Calu3 (cell line): ENCODE data around the gene PEX5. TPM values are rescaled to one million over a fixed set of nuclear protein-coding genes. Genes with fewer than 3 reads are reported as not detected.
A peak's percentile ranks its signal among the peaks of the same experiment; 100 is the strongest.

Source experiments
- BruUV-seq: library from RNA; stranded (reverse); fragments of 400-500 nt; replicated peaks from 2 replicates; lab custom pipeline; 2021; lab: Mats Ljungman, UMichigan
- CTCF ChIA-PET: fragments of 300-600 bp; sonication (Branson Sonifier 250); formaldehyde crosslinking; loops from one replicate; lab custom pipeline; 2022; ENCODE audit warnings: antibody characterized with exemption; lab: Charles Lee
- DNase-seq: peaks from one replicate; pipeline ENCODE4 v3.0.0; 2022
- H3K27ac Mint-ChIP-seq: one replicate; pipeline ENCODE4 v1.8.0; 2022; ENCODE audit warnings: mixed read lengths; ENCODE audit not compliant: unreplicated experiment
- H3K27me3 Mint-ChIP-seq: one replicate; pipeline ENCODE4 v1.8.0; 2022; ENCODE audit warnings: mixed read lengths; ENCODE audit not compliant: unreplicated experiment
- H3K36me3 Mint-ChIP-seq: one replicate; pipeline ENCODE4 v1.8.0; 2022; ENCODE audit warnings: mild to moderate bottlenecking, moderate library complexity, mixed read lengths; ENCODE audit not compliant: insufficient read depth, unreplicated experiment
- H3K4me1 Mint-ChIP-seq: one replicate; pipeline ENCODE4 v1.8.0; 2022; ENCODE audit warnings: mild to moderate bottlenecking, low read depth, mixed read lengths; ENCODE audit not compliant: unreplicated experiment
- H3K4me3 Mint-ChIP-seq: one replicate; pipeline ENCODE4 v1.8.0; 2022; ENCODE audit warnings: mild to moderate bottlenecking, low read depth, moderate library complexity, mixed read lengths; ENCODE audit not compliant: unreplicated experiment
- H3K9me3 Mint-ChIP-seq: one replicate; pipeline ENCODE4 v1.8.0; 2022; ENCODE audit warnings: low read depth, mixed read lengths; ENCODE audit not compliant: unreplicated experiment
- CTCF ChIP-seq: fragments of 200-600 bp; IDR thresholded peaks from one replicate; pipeline ENCODE4 v1.8.0; 2022; ENCODE audit warnings: antibody characterized with exemption; ENCODE audit not compliant: unreplicated experiment
- intact Hi-C: fragments of 100-400 bp; cut with micrococcal nuclease; formaldehyde crosslinking; loops from one replicate; pipeline ENCODE4 v1.10.0; 2022; ENCODE audit not compliant: unreplicated experiment
- total RNA-seq: library from RNA; stranded (reverse); gene quantifications from 2 replicates; pipeline ENCODE4 v1.2.3, GENCODE V29; 2022

PEX5 gene
- total RNA-seq, 1 experiment from 2014 or later, result 36.8 TPM

- intact Hi-C loops, result no loop called here
- no TSS peak for BruUV-seq
- H3K9me3 Mint-ChIP-seq, result peaks cover 3% of the 10 kb centered on the region
- no peak overlapping the region for H3K27ac Mint-ChIP-seq
- H3K4me1 Mint-ChIP-seq, result peaks cover 9% of the 10 kb centered on the region
- H3K27me3 Mint-ChIP-seq, result peaks cover 52% of the 10 kb centered on the region
- no peak for TF ChIP-seq CTCF
- peaks cover 5% of the 10 kb centered on the region for H3K36me3 Mint-ChIP-seq
- DNase-seq, result no peak
- no peak overlapping the region for H3K4me3 Mint-ChIP-seq
- CTCF ChIA-PET, result no interaction called here
Measured at GRCh38 chr12:7161327-7161726, 28.2 kb upstream of the PEX5 start.

- Mint-ChIP-seq H3K4me1 (peaks cover 9% of the 10 kb centered on the region), H3K27ac (no peak overlapping the region), H3K27me3 (peaks cover 52% of the 10 kb centered on the region), H3K36me3 (peaks cover 4% of the 10 kb centered on the region), H3K9me3 (peaks cover 6% of the 10 kb centered on the region), H3K4me3 (no peak overlapping the region)
- TF ChIP-seq CTCF, result no peak
- DNase-seq, result no peak
- CTCF ChIA-PET, result no interaction called here
- BruUV-seq, result no TSS peak
- intact Hi-C loops, result no loop called here
Measured at GRCh38 chr12:7161811-7162210, 27.7 kb upstream of the PEX5 start.

GRCh38 chr12:7162691-7163114, 26.8 kb upstream of the PEX5 start:
- peak; percentile 75 for DNase-seq
- Mint-ChIP-seq H3K36me3 (peaks cover 4% of the 10 kb centered on the region), H3K27me3 (peaks cover 52% of the 10 kb centered on the region), H3K27ac (no peak overlapping the region), H3K9me3 (peaks cover 10% of the 10 kb centered on the region), H3K4me1 (peaks cover 9% of the 10 kb centered on the region), H3K4me3 (peak overlapping the region; percentile 64)
- CTCF ChIA-PET, result interaction anchor here (0.6 kb wide), 1 partner anchor 477 kb away, joined by 3 read pairs; no protein-coding TSS in a partner anchor
- intact Hi-C loops, result no loop called here
- BruUV-seq, result no TSS peak
- peak; percentile 51 for TF ChIP-seq CTCF

- Mint-ChIP-seq H3K4me3 (no peak overlapping the region), H3K27me3 (peaks cover 31% of the 10 kb centered on the region), H3K9me3 (peaks cover 23% of the 10 kb centered on the region), H3K27ac (no peak overlapping the region), H3K36me3 (no peaks in the 10 kb centered on the region), H3K4me1 (no peaks in the 10 kb centered on the region)
- TF ChIP-seq CTCF, result no peak
- CTCF ChIA-PET, result no interaction called here
- no peak for DNase-seq
- intact Hi-C loops, result no loop called here
- BruUV-seq, result no TSS peak
Measured at GRCh38 chr12:7169951-7170350, 19.5 kb upstream of the PEX5 start.
